Heart right ventricle (tissue), 16 donors: ENCODE data around the gene SSH3. TPM values are rescaled to one million over a fixed set of nuclear protein-coding genes. Genes with fewer than 3 reads are reported as not detected.
A peak's percentile ranks its signal among the peaks of the same experiment; 100 is the strongest.
"Not testable (repeated sequence)": the region's sequence is repeated elsewhere in the genome, so short reads cannot be mapped to it uniquely, and the experiment has no call there.

ENCODE experiments used
- ATAC-seq, 8 donors: fragments of 200-7000 bp; cut with Tn5 transposase; one replicate each; pipeline ENCODE4 v1.9.1; 2020; ENCODE audit warnings: mild to moderate bottlenecking in 8 of 8, moderate library complexity in 8 of 8, moderate number of reproducible peaks in 1 of 8
- DNase-seq, 2 donors: peaks; one replicate each; pipeline ENCODE4 v3.0.0-alpha.2; 2020
- H3K27ac ChIP-seq, 10 donors: fragments of 200-600 bp; sonication (generic) in 2 of 10; one replicate each; pipeline versions ENCODE4 v1.5.0 to v1.8.0; 2020 to 2022; ENCODE audit warnings: mild to moderate bottlenecking in 3 of 10
- H3K27me3 ChIP-seq, 7 donors: fragments of 200-600 bp; one replicate each; pipeline ENCODE4 v1.8.0; 2021 to 2022; ENCODE audit warnings: mild to moderate bottlenecking in 2 of 7
- H3K36me3 ChIP-seq, 9 donors: fragments of 200-600 bp; sonication (generic) in 1 of 9; one replicate each; pipeline versions ENCODE4 v1.5.0 to v1.8.0; 2020 to 2022; ENCODE audit warnings: mild to moderate bottlenecking in 2 of 9
- H3K4me1 ChIP-seq, 9 donors: fragments of 200-600 bp; sonication (generic) in 1 of 9; one replicate each; pipeline versions ENCODE4 v1.5.0 to v1.8.0; 2020 to 2022; ENCODE audit warnings: mild to moderate bottlenecking in 4 of 9
- H3K4me3 ChIP-seq, 10 donors: fragments of 200-600 bp; sonication (generic) in 2 of 10; one replicate each; pipeline versions ENCODE4 v1.5.0 to v1.8.0; 2020 to 2022; ENCODE audit warnings: mild to moderate bottlenecking in 7 of 10, moderate library complexity in 2 of 10
- H3K9me3 ChIP-seq, 11 donors: fragments of 200-600 bp in 10 of 11; sonication (generic) in 2 of 11; one replicate each; pipeline versions ENCODE4 v1.5.0 to v1.8.0; 2013 to 2022; ENCODE audit warnings: mild to moderate bottlenecking in 2 of 11, control low read depth in 1 of 11, moderate library complexity in 1 of 11
- WGBS, 2 donors: extraction: QIAGEN DNeasy Blood & Tissue Kit; methylation state at CpG; one replicate each; pipeline ENCODE4 v1.1.7; 2013; ENCODE audit warnings: inconsistent platforms in 1 of 2; 5-methylcytosine and 5-hydroxymethylcytosine counted together
- intact Hi-C, 10 donors: fragments of 100-400 bp; cut with DNase I; formaldehyde crosslinking; loops; one replicate each; pipeline versions ENCODE4 v1.11.1 to v1.14.2; 2022
- polyA plus RNA-seq, 2 donors: library from polyadenylated mRNA; stranded (reverse); fragments of 200-250 nt; gene quantifications; one replicate each; pipeline ENCODE4 v1.2.3, GENCODE V29; 2013
- total RNA-seq, 10 donors: library from RNA; stranded (reverse); fragmentation: NEBNext Ultra II Directional in 3 of 10; extraction: Animal tissue kit (Norgen Biotek cat#: 25700) in 3 of 10; gene quantifications; one replicate each; pipeline versions ENCODE4 v1.2.1 to v1.2.4, GENCODE V29; 2021 to 2023
- TF ChIP-seq, protein P1 (sequence below), 9 donors: fragments of 200-600 bp; sonication (generic) in 2 of 9; IDR thresholded peaks; one replicate each; pipeline versions ENCODE4 v1.5.0 to v1.8.0; 2021 to 2022; ENCODE audit warnings: antibody characterized with exemption in 9 of 9, mild to moderate bottlenecking in 5 of 9, moderate library complexity in 1 of 9
- donor health status: Arrhythmogenic right ventricular cardiomyopathy.
- donor health status: ischemic (EF 13 %, LVEDD 7.1; RV severe dilation, severe dysfunction).
- donor health status: healthy with polysubstance abuse.
- donor health status: DM: no; HTN: yes; CAD: no.
- donor health status: DM: no; HTN: no; CAD: no.
- donor health status: ischemic (EF 25% LVEDD 6.9; RV normal size, moderate dysfunction).
- donor health status: ischemic (EF 25% LVEDD 5.7; RV mildly dilated, moderate dysfunction).
- donor health status: healthy.
- donor health status: DM: yes; HTN: yes; CAD: no.
- donor health status: Ischemic cardiomyopathy.
- donor health status: ischemic (EF 35%, LVEDD 5.7; RV mildly dilated, moderate dysfunction).
- donor health status: nonischemic (EF 11% LVEDD 7.7; RV severe dilation, severe dysfunction).
- donor health status: DM: yes; HTN: yes; CAD: no.
- donor health status: PGD.
- donor health status: ischemic (EF 29% LVEDD 5.4; RV normal size, mild dysfunction).
- donor health status: nonischemic (EF 23%, LVEDD 6.1; RV moderate dilation, normal function).

Gene SSH3
- total and polyA plus RNA-seq, 12 donors = 7.8 to 21.2 (median 15.3) TPM

DNA sequence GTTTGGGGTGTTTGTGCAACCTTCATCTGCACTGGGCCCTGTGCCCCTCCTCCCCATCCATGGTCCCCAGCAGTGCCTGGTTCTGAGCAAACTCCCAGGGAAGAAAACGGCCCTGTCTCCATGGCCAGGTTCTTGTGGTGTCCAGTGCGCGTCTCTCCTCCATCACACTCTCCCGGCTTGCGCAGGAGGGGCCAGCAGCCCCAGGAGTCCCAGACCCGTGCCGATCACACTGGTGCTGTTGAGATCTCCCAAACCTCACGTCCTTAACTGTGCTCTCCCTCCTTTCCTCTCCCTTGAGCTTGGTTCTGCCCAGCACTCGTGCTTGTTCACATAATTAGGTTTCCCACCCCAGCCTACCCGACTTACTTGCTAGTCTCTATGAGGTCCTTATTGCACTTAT is 48.0 kb upstream of the SSH3 start:
- WGBS, 2 donors = 86 to 95% methylated on average over 10 of the region's 10 CpGs
- ATAC-seq (no peak), DNase-seq (no peak)
- Histone ChIP-seq H3K27me3 (no peaks in the 10 kb centered on the region), H3K4me3 (no peak overlapping the region), H3K9me3 (no peaks in the 10 kb centered on the region), H3K27ac (no peak overlapping the region), H3K36me3 (peaks cover 6 to 78% (median 61%) of the 10 kb centered on the region in 9 donors), H3K4me1 (peaks cover 0 to 29% (median 0%) of the 10 kb centered on the region in 9 donors)
- intact Hi-C loops = no loop called here
- TF ChIP-seq, protein P1, sequence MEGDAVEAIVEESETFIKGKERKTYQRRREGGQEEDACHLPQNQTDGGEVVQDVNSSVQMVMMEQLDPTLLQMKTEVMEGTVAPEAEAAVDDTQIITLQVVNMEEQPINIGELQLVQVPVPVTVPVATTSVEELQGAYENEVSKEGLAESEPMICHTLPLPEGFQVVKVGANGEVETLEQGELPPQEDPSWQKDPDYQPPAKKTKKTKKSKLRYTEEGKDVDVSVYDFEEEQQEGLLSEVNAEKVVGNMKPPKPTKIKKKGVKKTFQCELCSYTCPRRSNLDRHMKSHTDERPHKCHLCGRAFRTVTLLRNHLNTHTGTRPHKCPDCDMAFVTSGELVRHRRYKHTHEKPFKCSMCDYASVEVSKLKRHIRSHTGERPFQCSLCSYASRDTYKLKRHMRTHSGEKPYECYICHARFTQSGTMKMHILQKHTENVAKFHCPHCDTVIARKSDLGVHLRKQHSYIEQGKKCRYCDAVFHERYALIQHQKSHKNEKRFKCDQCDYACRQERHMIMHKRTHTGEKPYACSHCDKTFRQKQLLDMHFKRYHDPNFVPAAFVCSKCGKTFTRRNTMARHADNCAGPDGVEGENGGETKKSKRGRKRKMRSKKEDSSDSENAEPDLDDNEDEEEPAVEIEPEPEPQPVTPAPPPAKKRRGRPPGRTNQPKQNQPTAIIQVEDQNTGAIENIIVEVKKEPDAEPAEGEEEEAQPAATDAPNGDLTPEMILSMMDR (IDR thresholded peaks at IDR 0.05) = no peak

DNA sequence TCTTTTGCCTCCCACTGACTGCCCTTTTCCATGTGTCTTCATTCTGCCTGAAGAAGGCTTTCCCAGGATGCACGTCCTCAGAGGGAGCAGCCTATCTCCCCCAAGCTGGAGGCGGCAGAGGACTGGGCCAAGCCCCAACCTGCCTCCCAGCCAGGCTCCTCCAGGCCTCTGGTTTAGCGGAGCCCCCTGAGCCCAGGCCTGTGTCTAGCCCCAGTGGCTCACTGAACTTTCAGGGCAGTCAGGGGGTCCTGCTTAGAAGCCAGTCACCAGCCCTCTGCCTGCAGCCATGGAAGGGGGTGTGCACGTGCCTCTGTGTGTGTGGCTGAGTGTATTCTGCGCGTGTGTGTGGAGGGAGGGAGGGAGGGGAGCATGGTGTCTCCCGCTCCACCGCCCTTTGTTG is 47.5 kb upstream of the SSH3 start:
- Histone ChIP-seq H3K36me3 (peaks cover 6 to 73% (median 56%) of the 10 kb centered on the region in 9 donors), H3K9me3 (no peaks in the 10 kb centered on the region), H3K27ac (no peak overlapping the region), H3K27me3 (no peaks in the 10 kb centered on the region), H3K4me1 (peaks cover 0 to 30% (median under 1%) of the 10 kb centered on the region in 9 donors), H3K4me3 (no peak overlapping the region)
- WGBS, 2 donors = 80 to 89% methylated on average over 8 of the region's 8 CpGs
- DNase-seq (no peak), ATAC-seq (no peak)
- intact Hi-C loops = no loop called here
- TF ChIP-seq, protein P1 (IDR thresholded peaks at IDR 0.05) = no peak

DNA sequence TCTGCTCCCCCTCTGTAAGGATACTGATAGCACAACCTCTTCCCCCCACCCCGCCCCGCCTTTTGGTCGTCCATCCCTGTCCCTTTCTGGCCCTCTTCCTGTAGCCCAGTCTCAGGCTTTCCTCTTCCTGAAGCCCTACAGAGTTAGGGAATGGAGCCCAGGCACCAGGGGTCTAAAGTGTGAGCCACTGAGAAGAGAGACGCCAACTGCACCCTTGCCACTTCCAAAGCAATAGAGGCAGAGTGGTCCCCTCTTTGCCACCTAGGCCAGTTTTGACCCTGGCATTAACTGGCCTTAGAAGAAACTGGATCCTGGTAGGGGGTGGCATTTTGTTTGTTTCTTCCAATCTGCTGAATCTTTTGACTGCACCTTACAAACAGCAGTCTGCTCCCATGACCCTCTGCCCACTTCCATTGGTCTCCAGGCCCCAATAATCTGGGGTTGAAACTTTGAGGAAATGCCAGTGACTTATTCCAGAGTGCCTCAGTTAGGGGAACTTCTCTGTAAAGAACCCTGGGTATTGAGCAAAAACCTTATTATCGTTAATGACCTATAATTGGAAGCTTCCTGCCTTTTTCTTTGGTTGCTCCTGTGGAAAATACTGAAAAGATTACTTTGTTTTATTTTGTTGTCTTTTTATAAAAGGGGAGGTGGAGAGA is 46.7 kb upstream of the SSH3 start:
- TF ChIP-seq, protein P1 (IDR thresholded peaks at IDR 0.05) = no peak
- Histone ChIP-seq H3K27ac (no peak overlapping the region), H3K27me3 (no peaks in the 10 kb centered on the region), H3K9me3 (no peaks in the 10 kb centered on the region), H3K4me1 (peaks cover 0 to 37% (median 7%) of the 10 kb centered on the region in 9 donors), H3K36me3 (peaks cover 6 to 66% (median 48%) of the 10 kb centered on the region in 9 donors), H3K4me3 (no peak overlapping the region)
- ATAC-seq = no peak
- 75% methylated on average over 5 of the region's 5 CpGs for WGBS, 2 donors
- no peak for DNase-seq
- intact Hi-C loops = no loop called here

DNA sequence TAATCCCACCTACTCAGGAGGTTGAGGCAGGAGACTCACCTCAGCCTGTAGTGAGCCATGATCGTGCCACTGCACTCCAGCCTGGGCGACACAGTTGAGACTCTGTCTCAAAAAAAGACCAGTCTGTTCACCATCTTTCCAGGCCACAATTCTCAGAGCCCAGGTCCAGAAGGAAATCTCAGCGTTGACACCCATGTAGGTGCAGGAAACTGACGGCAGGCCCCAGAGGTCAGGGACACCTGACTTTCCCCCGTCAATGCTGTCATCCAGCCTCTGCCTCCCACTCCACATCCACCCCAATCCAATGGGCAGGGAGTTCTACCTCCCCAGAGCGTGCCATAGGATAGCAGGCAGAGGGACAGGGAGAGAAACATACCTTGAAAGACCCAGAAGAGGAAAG is 42.9 kb upstream of the SSH3 start:
- Histone ChIP-seq H3K27me3 (no peaks in the 10 kb centered on the region), H3K4me1 (peaks cover 0 to 39% (median 22%) of the 10 kb centered on the region in 9 donors), H3K36me3 (peaks cover 0 to 28% (median 10%) of the 10 kb centered on the region in 9 donors), H3K4me3 (no peak overlapping the region), H3K9me3 (no peaks in the 10 kb centered on the region), H3K27ac (no peak overlapping the region)
- TF ChIP-seq, protein P1 (IDR thresholded peaks at IDR 0.05) = no peak
- DNase-seq = no peak
- no peak for ATAC-seq
- intact Hi-C loops = loop anchor here in 2 of 10 donors (5.0 to 10.0 kb wide), 2 partner anchors 122 to 124 kb away; no protein-coding TSS in a partner anchor
- 80 to 86% methylated on average over 6 of the region's 6 CpGs for whole genome bisulfite sequencing, 2 donors

DNA sequence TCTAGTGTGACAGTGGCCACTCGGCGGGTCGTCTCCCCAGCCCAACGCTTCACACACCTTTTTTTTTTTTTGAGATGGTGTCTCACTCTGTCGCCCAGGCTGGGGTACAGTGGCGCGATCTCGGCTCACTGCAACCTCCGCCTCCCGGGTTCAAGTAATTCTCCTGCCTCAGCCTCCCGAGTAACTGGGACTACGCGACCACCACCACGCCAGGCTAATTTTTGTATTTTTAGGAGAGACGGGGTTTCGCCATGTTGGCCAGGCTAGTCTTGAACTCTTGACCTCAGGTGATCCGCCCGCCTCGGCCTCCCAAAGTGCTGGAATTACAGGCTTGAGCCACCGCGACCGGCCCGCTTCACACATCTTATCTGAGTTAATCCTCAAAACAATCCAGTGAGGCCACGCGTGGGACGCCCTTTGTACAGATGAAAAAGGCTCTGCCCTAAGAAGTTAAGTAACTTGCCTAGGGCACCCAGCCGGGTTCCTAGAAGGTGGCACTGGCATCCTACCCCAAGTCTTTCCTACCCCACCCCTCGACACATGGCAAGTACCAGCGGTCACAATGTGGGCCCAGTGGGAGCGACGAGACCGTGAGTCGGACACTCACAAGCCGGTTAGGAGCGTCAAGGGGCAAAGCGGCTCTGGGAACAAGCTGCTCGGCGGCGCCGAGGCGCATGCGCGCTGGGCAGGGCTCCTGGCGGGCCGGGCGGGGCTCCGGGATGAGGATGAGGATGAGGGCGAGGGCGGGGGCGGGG is 42.3 kb upstream of the SSH3 start:
- intact Hi-C loops = loop anchor here in 2 of 10 donors (5.0 to 10.0 kb wide), 2 partner anchors 121 to 124 kb away; no protein-coding TSS in a partner anchor
- not testable (repeated sequence) for H3K27me3 ChIP-seq, H3K9me3 ChIP-seq
- peak overlapping the region in 9 of 10 donors; percentile 3 to 54 (median 43) for H3K4me3 ChIP-seq
- peak in 1 of 2 donors; percentile 80 for DNase-seq
- WGBS, 2 donors = 32 to 33% methylated on average over 50 of the region's 50 CpGs
- peaks cover 0 to 21% (median 4%) of the 10 kb centered on the region in 9 donors for H3K36me3 ChIP-seq
- peak overlapping the region in 1 of 10 donors; percentile 15 for H3K27ac ChIP-seq
- peak in 6 of 8 donors; percentile 9 to 43 (median 34) for ATAC-seq
- peaks cover 0 to 46% (median 29%) of the 10 kb centered on the region in 9 donors for H3K4me1 ChIP-seq
